Transverse colon (tissue), 3 donors: ENCODE data around the gene CCL16.

ENCODE experiments used
- CTCF ChIP-seq, 5 experiments: fragments of 200-600 bp in 3 of 5; fragments of 450-650 bp in 2 of 5; sonication (generic) in 3 of 5; IDR thresholded peaks; 1 replicate in 2 of 5; 2 replicates in 3 of 5; pipeline ENCODE4 v1.5.1; 2016 to 2017; ENCODE audit warnings: antibody characterized with exemption in 5 of 5, inconsistent platforms in 3 of 5, mild to moderate bottlenecking in 2 of 5, moderate library complexity in 1 of 5
- EP300 ChIP-seq: sonication (generic); formaldehyde crosslinking; IDR thresholded peaks from one replicate; pipeline ENCODE4 v1.6.1; 2017; ENCODE audit warnings: antibody characterized with exemption, low read depth
- POLR2A ChIP-seq: fragments of 450-650 bp; IDR thresholded peaks from one replicate; pipeline ENCODE4 v1.6.1; 2016; ENCODE audit warnings: antibody characterized with exemption, mild to moderate bottlenecking, moderate library complexity

GRCh38 chr17:35977509-35977908, 3.8 kb downstream of the CCL16 start:
- TF ChIP-seq POLR2A (no peak), EP300 (no peak), CTCF (IDR thresholded peaks at IDR 0.05) (no peak)
